Ureter (tissue), 1 donor: ENCODE data around the gene SMIM43. TPM values are rescaled to one million over a fixed set of nuclear protein-coding genes. Genes with fewer than 3 reads are reported as not detected.

Experiments used
- DNase-seq: peaks from one replicate; pipeline ENCODE4 v3.0.0-alpha.2; 2020; ENCODE audit warnings: low spot score
- total RNA-seq: library from RNA; stranded (reverse); gene quantifications from one replicate; pipeline ENCODE4 v1.2.4, GENCODE V29; 2023
- donor health status: DM: yes; HTN: yes; CAD: no.

Gene SMIM43
- total RNA-seq, result not detected

DNA sequence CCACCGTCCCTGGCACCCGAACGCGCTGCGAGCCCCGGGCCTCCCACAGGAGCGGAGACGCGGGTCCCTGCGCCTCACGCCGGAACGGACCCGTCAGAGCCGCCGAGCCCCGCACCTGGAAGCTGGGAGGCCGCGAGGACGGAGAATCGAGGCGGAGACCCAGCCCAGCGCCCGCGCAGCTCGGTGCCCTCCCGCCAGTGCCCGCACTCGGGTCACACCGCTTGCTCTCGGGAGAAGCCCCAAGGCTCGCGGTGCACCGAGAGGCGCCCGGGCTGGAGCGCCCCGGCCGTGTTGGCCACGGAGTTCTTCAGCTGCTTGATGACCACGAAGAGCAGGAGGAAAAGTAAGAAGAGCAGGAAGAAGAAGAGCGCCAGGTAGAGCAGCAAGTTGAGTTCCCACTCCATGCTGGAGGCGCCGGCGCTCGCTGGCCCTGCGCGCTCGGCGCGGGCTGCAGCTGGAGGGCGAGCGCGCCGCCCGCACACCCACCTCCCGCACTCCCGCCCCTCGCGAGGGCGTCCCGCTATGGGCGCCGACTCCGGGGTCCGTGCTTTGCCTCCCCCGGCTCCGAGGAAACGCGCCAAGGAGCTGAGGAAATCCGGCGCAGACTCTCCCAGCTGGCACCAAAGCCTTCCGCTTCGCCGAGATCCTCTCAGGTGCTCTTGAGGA is at the start of gene SMIM43:
TSS of gene SMIM43 (minus strand) at position 463 of the 666 bp plus-strand sequence. CDS start at position 404, 59 bp downstream.
- DNase-seq, result no peak

DNA sequence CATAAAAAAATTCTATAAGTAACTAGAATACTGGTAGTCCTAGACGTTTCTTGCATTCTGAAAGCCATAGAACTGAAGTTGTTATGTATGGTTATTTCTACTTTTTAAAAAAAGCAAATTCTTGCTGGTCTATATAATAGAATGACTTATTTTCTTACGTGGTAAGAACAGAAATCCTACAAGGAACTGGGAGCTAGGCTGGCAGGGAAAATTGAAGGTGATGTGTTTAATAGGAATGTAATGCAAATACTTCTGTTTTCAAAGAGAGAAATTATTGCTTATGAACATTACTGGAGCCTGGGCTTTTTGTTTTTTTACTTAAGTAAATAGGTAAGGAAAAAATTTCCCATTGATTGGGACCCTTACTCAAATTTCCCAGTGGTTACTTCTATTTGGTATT is 49.8 kb upstream of the SMIM43 start:
- DNase-seq, result no peak

DNA sequence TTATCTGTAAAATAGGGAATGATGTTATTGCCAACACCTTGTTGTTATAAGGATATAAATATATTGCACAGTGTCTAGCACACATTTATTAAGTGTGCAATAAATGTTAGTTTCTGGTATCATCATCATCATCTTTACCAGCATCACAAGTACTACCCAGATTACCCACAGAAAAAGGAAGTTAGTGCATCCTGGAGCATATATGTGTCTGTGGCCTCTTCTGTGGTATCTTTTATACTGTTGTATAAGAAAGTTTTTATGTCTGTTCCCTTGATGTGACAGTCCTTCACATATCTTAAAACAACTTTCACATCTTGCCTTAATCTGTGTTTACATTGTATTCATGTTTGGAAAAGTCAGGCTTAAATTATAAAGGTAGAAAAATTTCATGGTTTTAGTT is 46.2 kb upstream of the SMIM43 start:
- DNase-seq, result no peak

DNA sequence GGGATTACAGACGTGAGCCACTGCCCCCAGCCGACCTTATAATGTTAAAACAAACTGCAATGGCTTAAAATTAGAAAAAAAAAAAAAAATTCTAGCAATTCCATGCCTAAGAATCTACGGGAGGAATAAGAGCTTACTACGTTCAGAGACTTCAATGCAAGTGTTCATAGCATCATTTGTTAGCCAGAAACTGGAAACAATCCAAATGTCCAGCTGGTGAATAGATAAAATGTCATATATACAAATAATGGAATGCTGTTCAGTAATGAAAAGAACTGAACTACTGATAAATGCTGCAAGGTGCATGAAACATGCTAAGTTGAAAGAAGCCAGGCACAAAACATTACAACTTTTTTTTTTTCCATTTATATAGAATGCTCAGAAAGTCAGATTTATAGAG is 41.4 kb upstream of the SMIM43 start:
- DNase-seq, result no peak

DNA sequence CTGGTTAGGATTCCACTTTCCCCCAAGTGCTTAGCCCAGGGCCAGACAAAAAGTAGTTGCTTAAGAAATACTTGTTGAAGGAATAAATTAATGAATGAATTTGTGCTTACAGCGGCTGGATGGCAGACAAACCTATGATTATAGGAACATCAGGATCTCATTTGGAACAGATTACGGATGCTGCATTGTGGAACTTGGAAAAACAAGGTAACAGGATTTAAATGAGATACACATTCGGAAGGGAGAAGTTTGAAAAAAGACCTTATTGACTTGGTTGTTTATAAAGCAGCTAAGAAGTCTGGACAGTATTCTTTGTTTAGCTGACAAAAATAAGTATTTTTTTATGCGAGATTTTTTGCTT is 36.7 kb upstream of the SMIM43 start:
- DNase-seq, result no peak

DNA sequence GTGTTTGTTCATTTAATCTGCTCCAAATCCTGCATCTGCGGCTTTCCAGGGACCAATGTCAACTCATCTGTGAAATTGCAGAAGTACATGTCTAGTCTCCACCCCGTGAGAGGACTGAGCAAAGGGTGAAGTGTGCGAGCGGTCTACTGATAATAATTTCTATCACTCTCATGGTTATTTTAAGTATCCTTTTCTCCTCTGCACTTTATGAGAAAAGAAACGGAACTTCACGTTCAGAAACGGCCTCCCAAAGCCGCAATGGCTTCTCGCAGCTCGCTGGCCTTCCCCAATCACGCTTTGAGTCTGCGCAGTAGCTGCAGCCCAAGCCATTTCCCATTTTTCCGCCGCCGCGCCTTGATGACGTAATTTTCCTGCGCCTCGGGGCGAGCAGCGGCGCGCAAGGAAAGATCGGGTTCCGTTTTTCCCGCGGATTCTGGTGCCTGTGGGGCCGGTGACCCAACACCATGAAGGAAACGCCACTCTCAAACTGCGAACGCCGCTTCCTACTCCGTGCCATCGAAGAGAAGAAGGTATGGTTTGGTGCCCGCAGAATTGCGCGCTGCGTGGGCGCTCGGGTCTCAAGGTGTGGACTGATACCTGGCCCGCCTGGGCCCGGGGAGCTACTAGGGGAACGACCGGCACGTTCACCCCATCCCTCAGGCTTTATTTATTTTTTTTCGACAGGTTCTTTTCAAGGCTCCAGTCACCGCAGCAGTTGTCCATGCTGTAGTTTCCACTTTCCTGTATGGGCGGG is 36.2 kb upstream of the SMIM43 start, which contains the start of gene EXOSC9:
TSS of gene EXOSC9 (plus strand) at position 363 of the 754 bp plus-strand sequence. CDS start at position 465, 102 bp downstream.
- peak; percentile 96 for DNase-seq

DNA sequence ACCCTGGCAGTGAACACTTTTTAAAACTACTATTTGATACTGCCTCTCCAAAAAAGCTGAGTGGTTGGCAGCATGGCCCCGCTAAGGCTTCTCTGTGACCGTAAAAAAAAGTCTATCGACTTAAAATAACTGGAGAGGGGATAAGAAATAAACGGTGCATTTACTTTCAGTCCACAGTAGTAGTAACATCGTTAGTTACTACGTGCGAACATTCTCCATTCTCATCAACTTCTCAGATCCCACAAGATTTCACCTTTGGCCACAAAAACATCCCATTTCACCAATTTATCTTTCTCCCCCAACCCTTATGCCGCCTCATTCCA is 35.6 kb upstream of the SMIM43 start:
- no peak for DNase-seq

DNA sequence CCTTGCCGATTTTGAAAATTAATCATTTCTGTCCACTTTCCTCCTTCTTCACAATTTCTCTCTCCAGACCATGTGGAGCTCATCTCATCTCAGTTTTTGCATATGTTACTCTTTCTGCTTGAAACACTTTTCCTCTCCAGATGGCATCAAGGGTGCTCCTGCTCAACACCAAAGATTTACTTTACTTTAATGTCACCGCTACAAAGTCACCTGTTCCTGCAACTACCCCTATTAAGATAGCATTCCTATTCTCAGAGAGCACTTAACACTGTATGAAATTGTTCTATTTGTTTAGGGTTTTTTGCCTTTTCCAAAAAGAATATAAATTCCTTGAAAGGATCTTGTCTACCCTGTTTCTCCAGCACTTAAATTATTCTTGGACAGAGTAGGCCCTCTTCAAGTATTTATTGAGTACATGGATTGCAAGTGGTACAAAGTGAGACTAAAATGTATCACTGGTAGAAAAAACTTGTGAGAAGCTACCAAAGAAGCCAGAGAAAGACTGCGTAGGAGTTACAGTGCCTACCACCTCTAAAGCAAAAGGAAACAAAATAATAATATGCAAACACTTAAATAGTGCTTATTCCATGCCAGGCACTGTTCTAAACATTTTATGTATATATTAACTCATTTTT is 35.0 kb upstream of the SMIM43 start:
- DNase-seq, result no peak

DNA sequence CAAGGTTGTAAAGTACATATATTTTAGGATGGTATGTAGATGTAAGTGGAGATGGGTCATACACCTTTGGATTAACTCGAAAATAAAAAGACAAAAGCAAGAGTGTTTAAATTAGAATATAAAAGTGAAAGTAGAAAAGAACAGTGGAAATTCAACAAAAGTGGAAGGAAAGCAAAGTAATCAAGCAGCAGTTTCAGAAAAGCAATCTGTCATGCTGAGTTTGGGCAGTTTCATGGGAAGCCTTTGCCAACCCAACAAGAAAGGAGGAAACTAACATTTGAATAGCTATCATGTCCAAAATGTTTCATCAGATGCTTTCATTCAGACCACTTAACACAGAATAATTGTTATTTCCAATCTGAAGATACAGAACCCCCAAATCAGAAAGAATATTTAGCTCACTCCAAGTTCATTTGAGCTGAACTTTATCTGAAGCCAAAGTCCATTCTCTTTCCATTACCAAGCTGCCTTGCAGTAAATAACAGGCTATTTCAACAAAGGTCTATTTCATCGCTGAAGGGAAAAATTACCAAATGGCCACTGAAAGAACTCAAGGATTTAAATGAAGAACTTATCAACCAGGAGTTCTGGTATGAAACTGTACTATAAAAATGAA is 34.4 kb upstream of the SMIM43 start:
- no peak for DNase-seq

DNA sequence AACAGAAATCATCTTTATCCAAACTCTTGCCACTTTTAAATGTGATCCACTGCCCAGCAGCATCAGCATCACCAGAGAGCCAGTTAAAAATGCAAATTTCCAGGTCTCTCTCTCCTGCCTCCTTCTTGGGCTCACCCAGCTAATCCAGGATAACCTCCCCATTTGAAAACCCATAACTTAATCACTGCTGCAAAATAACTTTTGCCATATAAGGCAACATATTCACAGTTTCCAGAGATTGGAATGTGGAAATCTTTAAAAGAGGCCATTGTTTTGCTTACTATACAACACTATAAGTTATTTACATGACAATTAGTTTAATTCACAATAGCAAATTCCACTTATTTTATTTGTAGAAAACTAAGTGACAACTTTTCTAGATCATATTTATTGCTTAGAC is 31.3 kb upstream of the SMIM43 start:
- DNase-seq, result no peak

DNA sequence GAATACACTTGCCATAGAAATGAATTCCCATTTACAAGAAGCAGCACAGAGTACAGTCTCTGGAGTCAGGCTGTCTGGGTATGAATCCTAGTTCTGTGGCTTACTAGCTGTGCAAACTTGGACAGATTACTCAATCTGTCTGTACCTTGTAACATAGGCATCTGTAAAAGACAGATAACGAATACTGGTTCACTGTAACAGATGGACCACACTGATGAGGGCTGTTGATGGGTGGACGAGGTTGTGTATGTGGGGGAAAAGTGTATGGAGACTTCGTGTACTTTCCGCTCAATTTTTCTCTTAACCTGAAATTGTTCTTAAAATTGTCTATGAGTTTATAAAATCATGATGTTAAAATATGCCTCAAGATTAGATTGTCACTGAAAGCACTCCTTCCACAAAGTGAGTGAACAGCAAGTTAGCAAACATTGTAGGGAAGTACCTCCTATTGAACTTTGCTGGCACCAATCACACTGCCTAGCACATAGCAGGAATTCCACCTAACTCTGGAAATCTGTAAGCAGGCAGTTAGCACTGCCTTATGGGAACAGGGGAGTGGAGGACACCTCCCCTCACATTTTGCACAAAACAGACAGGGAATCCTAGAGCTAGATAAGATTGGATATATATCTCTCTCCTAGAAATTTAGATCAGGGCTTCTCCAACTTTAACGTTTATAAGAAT is 29.7 kb upstream of the SMIM43 start:
- DNase-seq, result no peak

DNA sequence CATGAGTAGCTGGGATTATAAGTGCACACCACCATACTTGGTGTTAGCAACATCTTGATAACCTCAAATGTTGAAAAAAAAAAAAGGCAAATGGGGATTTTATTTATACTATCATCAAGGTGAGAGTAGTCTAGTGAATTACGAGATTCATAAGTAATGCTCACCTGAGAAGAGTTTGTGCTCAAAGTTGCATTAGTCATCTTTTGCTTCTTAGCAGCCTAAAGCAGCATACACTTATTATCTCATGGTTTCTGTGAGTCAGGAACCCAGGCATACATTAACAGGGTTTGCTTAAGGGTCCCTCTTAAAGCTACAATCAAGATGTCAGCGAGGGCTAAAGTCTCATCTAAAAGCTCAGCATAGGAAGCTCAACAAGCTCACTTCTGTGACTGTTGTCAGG is 28.0 kb upstream of the SMIM43 start:
- no peak for DNase-seq

DNA sequence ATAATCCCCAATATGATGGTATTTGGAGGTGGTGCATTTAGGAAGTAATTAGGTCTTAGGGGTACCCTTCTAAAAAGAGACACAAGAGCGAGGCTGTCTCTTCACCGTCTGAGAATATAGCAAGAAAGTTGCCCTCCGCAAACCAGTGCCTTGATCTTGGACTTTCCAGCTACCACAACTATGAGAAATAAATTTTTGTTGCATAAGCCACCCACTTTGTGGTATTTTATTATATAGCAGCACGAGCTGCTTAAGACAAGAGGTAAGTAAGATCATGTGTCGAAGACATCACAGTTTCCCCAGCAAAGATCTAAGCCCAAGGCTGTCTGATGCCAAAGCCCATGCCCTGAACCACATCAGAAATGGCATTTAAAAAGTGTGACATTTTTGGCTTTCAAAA is 26.5 kb upstream of the SMIM43 start:
- DNase-seq, result no peak

DNA sequence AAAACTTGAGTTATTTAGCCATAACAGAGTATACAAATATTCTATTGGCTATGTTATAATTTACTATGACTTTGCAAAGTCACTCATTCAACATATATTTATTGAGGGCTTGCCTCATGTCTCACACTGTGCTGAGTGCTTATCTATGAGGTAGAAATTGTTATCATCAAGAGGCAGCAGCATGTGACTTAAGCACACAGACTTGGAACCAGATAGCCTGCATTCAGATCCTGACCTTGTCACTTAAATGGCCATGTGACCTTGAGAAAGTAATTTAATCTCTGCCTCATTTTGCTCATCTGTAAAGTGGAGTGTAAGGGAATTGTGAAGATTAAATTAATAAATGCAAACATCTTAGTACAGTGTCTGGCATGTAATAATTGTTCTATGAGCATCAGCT is 26.0 kb upstream of the SMIM43 start:
- no peak for DNase-seq

DNA sequence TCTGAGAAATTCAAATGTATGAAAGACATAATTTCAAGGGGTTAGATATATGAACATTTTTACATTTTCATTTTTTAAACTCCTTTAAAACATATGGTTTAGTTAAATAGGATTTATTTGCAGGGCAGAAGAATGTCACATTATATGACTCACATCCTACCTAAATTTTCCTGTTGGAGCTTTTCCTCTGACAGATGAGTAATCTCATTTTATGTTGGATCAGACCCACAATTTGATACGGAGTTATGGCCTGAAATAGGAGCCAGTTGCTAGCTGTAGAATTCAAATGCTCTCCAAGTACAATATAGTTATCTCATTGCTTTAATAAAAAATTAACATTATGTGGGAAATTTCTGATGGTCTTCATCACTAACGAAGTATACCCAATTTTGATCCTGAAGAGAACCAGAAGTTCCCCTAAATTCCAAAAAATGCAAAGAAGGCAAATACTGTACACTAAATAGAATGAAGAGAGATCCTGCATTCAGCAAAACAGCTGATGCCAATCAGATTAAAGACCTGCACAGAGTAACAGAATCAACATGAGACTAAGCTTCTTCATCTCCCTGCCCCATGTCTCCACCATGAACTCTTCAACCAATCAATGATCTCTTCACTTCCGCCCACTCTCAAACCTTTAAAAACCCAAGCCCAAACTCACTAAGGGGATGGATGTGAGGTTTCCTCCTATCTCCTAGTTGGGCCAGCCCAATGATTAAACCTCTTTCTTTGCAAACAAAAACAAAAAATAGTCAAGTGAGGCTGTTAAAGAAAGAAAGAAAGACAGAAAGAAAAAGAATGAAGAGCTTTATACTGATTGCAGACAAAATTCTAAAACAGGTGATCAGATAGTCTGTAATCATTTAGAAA is 25.2 kb upstream of the SMIM43 start:
- DNase-seq, result no peak

DNA sequence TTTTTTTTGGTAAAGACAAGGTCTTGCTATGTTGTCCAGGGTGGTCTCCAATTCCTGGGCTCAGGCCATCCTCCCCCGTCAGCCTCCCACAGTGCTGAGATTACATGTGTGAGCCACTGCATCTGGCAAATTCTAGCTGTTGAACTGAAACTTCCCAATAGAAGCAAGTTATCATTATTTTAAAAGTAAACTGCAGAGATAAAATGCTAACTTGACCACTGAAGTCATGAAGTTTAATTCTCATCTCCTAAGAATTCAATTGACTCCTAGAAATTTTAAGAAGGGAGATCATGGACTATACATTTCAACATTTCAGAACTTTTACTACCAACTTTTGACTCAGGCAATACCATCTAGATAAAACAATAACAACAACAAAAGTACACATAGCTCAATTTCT is 24.5 kb upstream of the SMIM43 start:
- no peak for DNase-seq

DNA sequence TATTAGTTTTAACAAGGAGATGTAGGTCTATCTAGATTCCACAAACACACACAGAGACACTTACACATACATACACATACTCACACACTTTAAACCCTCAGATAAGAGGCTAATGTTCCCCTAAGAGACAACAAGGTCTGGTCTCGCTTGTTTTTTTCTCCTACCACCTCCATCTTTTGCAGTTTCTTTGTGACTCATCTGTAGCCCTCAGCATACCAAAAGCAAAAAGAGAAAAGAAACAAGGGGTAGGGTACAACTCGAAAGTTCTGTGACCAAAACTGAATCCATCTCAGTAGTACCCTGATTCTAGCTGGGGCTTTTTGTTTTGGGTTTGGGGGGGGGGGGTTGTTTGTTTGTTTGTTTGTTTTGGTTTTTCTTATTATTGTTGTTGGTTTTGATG is 23.9 kb upstream of the SMIM43 start:
- no peak for DNase-seq

DNA sequence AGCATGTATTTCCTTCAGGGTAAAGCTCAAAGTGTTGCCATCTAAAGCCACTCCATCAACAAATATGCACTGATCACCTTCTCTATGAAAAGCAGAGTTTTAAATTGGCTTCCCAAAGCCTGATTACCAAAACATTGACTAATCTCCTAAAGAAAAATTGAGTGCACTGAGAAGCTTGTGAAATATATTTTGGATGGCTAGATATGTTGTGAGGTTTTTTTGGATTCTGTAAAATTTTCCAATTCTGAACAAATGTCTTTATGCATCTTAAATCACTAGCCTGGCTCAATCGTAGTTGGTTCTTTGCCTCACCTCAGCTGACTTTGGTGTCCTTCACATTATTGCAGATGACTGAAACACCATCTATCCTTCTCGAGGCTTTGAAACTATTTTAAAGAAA is 21.3 kb upstream of the SMIM43 start:
- DNase-seq, result no peak

DNA sequence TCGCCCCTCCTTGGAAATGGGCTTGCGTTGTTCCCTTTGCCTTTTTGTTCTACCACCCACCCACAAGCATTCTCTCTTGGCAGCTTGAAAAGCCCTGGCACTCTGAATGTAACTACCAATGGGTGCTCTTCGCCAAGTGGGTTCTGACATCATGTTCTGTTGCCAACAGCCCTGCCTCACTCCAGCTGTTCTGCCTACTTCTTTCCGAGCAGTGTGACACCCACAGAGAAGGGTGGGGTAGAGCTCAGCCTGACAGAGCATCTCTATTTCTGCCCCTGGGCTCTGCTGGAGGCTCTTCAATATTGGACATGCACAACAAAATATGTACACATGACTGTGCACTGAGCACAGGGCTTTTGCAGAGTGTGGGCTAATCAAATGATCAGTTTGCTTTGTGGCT is 20.5 kb upstream of the SMIM43 start:
- DNase-seq, result no peak

DNA sequence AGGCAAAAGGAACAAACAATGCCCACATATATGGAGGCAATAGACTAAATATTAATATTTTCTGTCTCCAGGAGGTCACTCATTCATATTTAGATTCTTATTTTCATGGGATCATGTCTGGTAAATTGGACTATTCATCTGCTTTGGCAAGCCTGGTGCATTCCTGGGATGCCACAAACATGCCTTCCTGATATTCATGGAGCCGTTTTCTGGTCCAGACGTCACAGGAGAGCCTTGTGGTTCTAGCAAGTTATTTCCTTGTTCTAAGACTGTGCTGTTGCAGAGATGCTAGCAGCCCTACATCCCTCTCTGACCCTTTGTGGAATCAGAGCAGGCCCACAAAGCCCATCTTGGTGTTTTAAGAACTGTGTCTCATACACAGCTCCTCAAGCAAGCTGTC is 20.0 kb upstream of the SMIM43 start:
- no peak for DNase-seq

DNA sequence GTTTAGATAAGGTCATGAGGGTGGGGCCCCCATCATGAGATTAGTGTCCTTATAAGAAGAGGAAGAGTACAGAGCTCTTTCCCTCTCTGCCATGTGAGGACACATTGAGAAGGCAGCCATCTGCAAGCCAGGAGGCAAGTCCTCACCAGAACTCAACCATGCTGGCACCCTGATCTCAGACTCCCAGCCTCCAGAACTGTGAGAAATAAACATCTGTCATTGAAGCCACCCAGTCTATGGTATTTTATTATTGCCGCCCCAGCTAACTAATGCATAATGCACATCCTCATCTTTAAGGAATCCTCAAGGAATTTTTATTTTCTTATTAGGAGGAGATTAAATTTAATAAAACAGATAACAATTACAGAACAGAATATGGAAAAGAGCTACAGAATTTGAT is 19.4 kb upstream of the SMIM43 start:
- DNase-seq, result no peak
